Mesothelial cell of epicardium (in vitro differentiated cells): Measurements from ENCODE around the gene ACVR2A. TPM values are rescaled to one million over a fixed set of nuclear protein-coding genes. Genes with fewer than 3 reads are reported as not detected.

Source experiments
- DNase-seq, 2 experiments: peaks; one replicate each; pipeline ENCODE4 v3.0.0; 2021; ENCODE audit warnings: low spot score in 2 of 2; ENCODE audit not compliant: unreplicated experiment in 2 of 2
- H3K27ac Mint-ChIP-seq: 2 replicates; pipeline ENCODE4 v1.8.0; 2021; ENCODE audit warnings: mixed read lengths
- H3K27me3 Mint-ChIP-seq: 2 replicates; pipeline ENCODE4 v1.8.0; 2021; ENCODE audit warnings: low read depth, mixed read lengths
- H3K36me3 Mint-ChIP-seq: 2 replicates; pipeline ENCODE4 v1.8.0; 2021; ENCODE audit warnings: mixed read lengths
- H3K4me1 Mint-ChIP-seq: 2 replicates; pipeline ENCODE4 v1.8.0; 2021; ENCODE audit warnings: mixed read lengths
- H3K4me3 Mint-ChIP-seq: 2 replicates; pipeline ENCODE4 v1.8.0; 2021; ENCODE audit warnings: mild to moderate bottlenecking, moderate library complexity, mixed read lengths
- H3K9me3 Mint-ChIP-seq: 2 replicates; pipeline ENCODE4 v1.8.0; 2021; ENCODE audit warnings: mixed read lengths
- CTCF ChIP-seq: fragments of 200-600 bp; sonication (generic); IDR thresholded peaks from one replicate; pipeline ENCODE4 v1.5.0; 2021; ENCODE audit warnings: antibody characterized with exemption; ENCODE audit not compliant: unreplicated experiment
- total RNA-seq: library from RNA; stranded (reverse); gene quantifications from 3 replicates; pipeline ENCODE4 v1.2.1, GENCODE V29; 2021

Gene ACVR2A
- total RNA-seq, 1 donor from 2014 or later = 33.3 TPM

GRCh38 chr2:147867050-147867449 lies 22.2 kb downstream of the ACVR2A start:
- Mint-ChIP-seq H3K9me3 (no peaks in the 10 kb centered on the region), H3K4me3 (no peak overlapping the region), H3K27ac (no peak overlapping the region), H3K27me3 (no peaks in the 10 kb centered on the region), H3K36me3 (no peaks in the 10 kb centered on the region), H3K4me1 (peaks cover 3% of the 10 kb centered on the region)
- no peak for DNase-seq
- TF ChIP-seq CTCF = no peak

GRCh38 chr2:147869934-147870333 lies 25.1 kb downstream of the ACVR2A start:
- Mint-ChIP-seq H3K27ac (no peak overlapping the region), H3K9me3 (peaks cover 9% of the 10 kb centered on the region), H3K36me3 (peaks cover 2% of the 10 kb centered on the region), H3K4me3 (no peak overlapping the region), H3K4me1 (peaks cover 1% of the 10 kb centered on the region), H3K27me3 (no peaks in the 10 kb centered on the region)
- no peak for TF ChIP-seq CTCF
- no peak for DNase-seq

GRCh38 chr2:147872967-147873366 lies 28.1 kb downstream of the ACVR2A start:
- TF ChIP-seq CTCF = no peak
- peaks cover 2% of the 10 kb centered on the region for H3K36me3 Mint-ChIP-seq
- no peaks in the 10 kb centered on the region for H3K27me3 Mint-ChIP-seq
- no peak overlapping the region for H3K27ac Mint-ChIP-seq
- peaks cover 9% of the 10 kb centered on the region for H3K9me3 Mint-ChIP-seq
- DNase-seq = no peak
- no peak overlapping the region for H3K4me3 Mint-ChIP-seq
- peaks cover 11% of the 10 kb centered on the region for H3K4me1 Mint-ChIP-seq

GRCh38 chr2:147873859-147874483 lies 29.1 kb downstream of the ACVR2A start:
- H3K27ac Mint-ChIP-seq = no peak overlapping the region
- no peak for DNase-seq
- peaks cover 12% of the 10 kb centered on the region for H3K4me1 Mint-ChIP-seq
- H3K4me3 Mint-ChIP-seq = no peak overlapping the region
- TF ChIP-seq CTCF = no peak
- no peaks in the 10 kb centered on the region for H3K27me3 Mint-ChIP-seq
- H3K9me3 Mint-ChIP-seq = peaks cover 9% of the 10 kb centered on the region
- H3K36me3 Mint-ChIP-seq = peaks cover 2% of the 10 kb centered on the region

- Mint-ChIP-seq H3K4me3 (no peak overlapping the region), H3K36me3 (peaks cover 2% of the 10 kb centered on the region), H3K9me3 (no peaks in the 10 kb centered on the region), H3K4me1 (peaks cover 25% of the 10 kb centered on the region), H3K27ac (no peak overlapping the region), H3K27me3 (no peaks in the 10 kb centered on the region)
- no peak for DNase-seq
- TF ChIP-seq CTCF = no peak
These were observed 35.0 kb downstream of the ACVR2A start for GRCh38 chr2:147879846-147880245.

- Mint-ChIP-seq H3K27ac (peak overlapping the region; percentile 6), H3K4me1 (peaks cover 21% of the 10 kb centered on the region), H3K27me3 (no peaks in the 10 kb centered on the region), H3K4me3 (no peak overlapping the region), H3K9me3 (no peaks in the 10 kb centered on the region), H3K36me3 (peaks cover 2% of the 10 kb centered on the region)
- no peak for TF ChIP-seq CTCF
- no peak for DNase-seq
These were observed 37.8 kb downstream of the ACVR2A start for GRCh38 chr2:147882631-147883030.
